Activated CD4-positive, alpha-beta T cell treated with anti-CD3 and anti-CD28 coated beads, Interleukin-2, amount 50 U/mL, for 1 hour (primary cell): Measurements from ENCODE around the gene ODAD3.
"Not testable (repeated sequence)": the region's sequence is repeated elsewhere in the genome, so short reads cannot be mapped to it uniquely, and the experiment has no call there.

ENCODE experiments used
- DNase-seq: peaks from one replicate; pipeline ENCODE4 v3.0.0-alpha.2; 2020

ODAD3 gene

DNA sequence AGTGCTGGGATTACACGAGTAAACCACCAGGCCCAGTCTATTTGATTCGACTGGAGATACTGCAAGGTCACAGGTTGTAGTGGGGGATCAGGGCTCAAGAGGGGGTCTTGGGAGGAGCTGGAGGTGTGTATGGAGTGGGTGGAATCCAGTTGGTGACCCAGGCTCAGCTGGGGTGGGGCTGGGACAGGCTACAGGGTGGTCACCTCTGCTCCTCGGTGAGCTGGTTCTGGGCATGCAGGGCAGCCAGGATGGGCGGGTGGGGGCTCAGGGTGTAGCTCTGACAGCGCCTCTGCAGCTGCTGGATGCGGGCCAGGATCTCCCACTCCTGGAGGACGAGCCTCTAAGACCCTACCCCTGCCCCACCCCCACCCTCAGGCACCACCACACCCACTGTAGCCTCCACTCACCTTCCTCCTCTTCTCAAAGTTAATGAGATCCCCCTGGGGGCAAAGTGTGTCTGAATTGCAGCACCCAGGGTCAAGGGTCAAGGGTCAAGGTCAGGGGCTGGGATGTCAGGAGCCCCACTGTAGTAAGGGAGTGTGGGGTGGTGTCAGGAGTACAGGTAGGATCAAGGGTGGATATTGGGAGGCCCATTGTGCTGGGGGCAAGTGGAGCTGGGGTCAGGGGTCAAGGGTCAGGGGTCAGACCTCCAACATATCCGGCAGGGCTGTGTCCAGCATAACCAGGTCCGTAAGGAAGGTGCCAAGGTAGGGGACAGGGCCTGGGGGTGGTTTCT lies 32.9 kb downstream of the ODAD3 start:
- no peak for DNase-seq

DNA sequence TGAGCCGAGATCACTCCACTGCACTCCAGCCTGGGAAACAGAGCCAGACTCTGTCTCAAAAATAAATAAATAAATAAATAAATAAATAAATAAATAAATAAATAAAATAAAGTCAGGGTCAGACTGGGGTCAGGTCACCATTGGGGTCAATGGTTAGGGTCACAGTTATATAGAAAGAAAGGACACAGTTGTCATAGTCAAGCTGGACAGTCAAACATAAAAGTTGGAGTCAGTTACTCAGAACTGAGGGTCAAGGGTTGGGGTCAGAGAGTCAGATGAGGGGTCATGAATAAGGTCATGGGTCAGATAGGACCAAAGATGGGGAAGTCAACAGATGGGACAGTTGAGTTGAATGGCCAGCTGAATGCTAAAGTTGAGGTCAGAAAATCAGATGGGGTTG lies 34.1 kb downstream of the ODAD3 start:
- no peak for DNase-seq

- no peak for DNase-seq
These were observed 35.3 kb downstream of the ODAD3 start for GRCh38 chr19:11399667-11400066.

GRCh38 chr19:11397089-11397610 lies 37.8 kb downstream of the ODAD3 start:
- no peak for DNase-seq

DNA sequence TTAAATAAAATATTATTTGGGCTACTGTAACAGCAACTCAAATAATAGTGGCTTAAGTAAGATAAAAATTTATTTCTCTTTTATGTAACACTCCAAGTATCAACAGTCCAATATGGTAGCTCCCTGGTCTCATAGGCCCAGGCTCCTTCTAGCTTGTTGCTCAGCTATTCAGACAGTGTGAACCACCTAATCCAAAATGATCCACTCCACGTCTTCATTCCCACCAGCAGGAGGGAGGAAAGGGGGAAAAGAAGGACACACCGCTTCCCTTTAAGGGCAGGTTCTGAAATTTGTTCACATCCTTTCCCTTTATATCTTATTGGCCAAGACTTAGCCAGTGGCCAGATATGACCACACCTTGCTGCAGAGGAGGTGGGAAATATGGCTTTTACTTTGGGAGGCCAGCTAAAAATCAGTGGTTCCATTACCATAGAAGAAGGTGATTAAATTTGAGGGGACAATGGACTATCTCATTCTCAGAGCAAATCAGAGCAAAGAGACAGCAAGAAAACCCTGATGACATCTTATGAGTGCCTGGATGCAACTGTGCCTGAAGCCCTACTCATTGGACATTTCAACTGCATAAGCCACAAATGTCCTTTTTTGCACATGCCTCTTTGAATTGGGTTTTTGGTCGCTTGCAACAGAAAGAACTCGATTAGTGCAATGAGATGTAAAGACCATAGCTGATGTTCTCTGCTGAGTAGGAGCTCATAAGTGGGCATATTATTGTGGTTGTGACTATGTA lies 43.8 kb downstream of the ODAD3 start:
- no peak for DNase-seq

DNA sequence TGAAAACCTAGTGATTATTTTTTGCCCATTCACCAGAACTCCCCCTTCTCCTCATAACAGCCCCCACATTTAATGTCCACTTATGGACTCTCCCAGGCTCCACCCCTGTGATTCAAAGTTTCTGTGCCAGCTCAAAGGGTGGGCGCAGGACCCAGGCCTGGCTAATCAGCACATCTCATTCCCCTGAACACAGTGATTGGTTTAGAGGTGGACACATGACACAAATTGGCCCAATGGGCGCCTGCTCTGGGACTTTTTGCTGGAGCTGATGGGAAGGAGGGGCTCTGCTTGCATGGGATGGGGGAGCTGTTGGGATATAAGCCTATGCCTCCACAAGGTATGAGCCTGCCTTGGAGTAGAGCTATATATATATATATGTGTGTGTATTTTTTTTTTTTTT lies 44.6 kb downstream of the ODAD3 start:
- DNase-seq: no peak

DNA sequence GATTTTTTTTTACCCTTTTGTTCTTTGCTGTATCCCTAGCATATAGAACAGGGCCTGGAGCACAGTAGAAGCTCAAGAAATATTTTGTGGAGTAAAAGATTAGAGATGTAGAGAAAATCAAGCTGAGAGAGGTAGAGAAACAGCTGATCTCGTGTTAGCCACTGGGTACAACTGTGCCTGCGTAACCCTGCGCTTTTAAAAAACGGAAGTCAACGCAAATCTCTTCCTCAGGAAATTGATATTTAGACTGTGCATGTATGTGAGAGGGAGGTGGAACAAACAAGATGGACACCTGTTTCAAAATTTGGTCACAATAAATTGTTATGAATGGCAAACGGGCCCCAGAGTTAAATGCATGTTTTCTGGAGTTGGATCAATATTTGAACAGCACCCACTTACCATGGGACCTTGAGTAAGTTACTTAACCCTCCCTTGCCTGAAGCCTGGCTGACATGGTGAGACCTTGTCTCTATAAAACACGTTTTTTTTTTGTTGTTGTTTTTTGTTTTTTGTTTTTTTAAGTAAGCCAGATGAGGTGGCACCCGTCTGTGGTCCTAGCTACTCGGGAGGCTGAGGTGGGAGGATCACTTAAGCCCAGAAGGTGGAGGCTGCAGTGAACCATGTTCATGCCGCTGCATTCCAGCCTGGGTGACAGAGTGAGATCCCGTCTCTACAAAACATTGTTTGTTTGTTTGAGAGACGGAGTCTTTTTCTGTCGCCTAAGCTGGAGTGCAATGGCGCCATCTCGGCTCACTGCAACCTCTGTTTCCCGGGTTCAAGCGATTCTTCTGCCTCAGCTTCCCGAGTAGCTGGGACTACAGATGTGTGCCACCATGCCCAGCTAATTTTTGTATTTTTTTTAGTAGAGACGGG lies 47.5 kb downstream of the ODAD3 start:
- DNase-seq: no peak

DNA sequence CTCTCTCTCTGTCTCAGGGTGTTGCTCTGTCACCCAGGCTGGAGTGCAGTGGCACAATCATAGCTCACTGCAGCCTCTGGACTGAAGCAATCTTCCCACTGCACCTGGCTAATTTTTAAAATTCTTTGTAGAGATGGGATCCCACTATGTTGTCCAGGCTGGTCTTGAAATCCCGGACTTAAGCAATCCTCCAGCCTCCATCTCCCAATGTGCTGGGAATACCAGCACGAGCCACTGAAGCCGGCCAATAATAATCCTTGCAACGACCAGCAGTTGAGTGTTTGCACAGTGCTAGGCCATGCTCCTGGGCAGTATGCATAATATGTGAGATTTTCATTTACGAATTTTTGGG lies 50.2 kb downstream of the ODAD3 start:
- DNase-seq: no peak

DNA sequence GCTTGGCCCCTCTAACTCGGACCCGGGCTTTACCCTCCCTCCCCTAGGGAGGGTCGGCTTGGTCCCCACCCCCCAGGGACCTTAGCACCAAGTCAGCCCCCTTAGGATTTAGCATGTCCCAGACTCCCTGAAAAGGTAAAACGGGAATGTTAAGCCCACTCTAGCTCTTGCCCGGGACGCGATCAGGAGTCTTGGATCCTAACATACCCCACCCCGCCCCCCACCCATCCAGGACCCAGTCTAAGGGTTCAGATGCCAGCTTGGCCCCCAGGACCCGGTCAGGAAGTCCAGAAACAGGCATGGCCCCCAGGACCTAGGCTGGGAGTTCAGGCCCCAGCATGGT lies 51.2 kb downstream of the ODAD3 start:
- no peak for DNase-seq

DNA sequence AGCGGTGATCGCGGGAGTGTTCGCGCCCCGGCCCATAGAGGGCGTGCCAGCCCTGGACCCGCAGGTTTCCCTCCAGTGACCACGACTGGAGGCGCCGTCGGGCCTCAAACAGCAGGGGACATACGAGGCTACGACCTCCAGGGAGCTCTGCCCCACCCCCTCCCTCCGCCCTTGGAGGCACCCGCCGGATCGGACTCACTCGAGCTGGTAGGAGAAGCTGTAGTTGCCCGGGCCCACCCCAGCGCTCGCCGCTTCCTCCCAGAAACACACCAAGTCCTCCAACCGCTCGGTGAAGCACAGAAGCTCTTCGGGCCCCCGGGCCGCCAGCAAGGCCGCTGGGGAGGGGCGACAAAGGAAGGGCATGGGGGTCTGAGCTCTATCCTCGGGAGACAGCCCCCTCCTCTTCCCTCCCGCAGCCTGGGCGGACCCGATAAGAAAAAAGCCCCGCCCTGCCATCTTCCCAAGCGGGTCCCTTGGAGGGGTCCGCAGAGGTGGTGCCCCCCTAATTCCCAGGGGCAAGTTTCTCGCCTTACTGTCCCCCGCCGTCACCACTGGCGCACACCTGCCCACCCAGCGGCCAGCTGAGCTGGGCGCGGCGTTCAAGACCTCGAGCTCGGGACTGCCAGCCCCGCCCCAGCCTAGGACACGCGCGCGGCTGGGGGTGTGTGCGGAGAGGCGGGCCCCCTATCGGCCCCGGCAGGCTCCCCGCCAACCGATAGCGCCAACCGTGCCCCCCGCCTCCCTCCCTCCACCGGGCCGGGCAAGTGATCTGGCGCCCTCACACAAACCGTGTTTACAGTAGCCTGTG lies 51.8 kb downstream of the ODAD3 start:
- DNase-seq: peak; percentile 31

- peak; percentile 97 for DNase-seq
These were observed 54.0 kb downstream of the ODAD3 start for GRCh38 chr19:11380653-11381537.

GRCh38 chr19:11379857-11380350 lies 55.0 kb downstream of the ODAD3 start:
- DNase-seq: no peak

DNA sequence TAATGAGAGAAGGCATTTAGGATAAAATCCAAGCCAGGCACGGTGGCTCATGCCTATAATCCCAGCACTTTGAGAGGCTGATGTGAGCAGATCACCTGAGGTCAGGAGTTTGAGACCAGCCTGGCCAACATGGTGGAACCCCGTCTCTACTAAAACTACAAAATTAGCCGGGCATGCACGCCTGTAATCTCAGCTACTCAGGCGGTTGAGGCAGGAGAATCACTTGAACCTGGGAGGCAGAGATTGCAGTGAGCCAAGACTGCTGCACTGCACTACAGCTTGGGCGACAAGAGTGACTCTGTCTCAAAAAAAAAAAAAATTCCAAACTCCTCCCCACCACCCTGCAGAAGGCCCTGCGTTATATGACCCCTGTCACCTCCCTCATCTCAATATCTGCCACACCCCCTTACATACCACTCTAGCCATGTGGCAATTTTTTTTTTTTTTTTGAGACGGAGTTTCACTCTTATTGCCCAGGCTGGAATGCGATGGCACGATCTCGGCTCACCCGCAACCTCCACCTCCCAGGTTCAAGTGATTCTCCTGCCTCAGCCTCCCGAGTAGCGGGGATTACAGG lies 55.6 kb downstream of the ODAD3 start:
- not testable (repeated sequence) for DNase-seq

DNA sequence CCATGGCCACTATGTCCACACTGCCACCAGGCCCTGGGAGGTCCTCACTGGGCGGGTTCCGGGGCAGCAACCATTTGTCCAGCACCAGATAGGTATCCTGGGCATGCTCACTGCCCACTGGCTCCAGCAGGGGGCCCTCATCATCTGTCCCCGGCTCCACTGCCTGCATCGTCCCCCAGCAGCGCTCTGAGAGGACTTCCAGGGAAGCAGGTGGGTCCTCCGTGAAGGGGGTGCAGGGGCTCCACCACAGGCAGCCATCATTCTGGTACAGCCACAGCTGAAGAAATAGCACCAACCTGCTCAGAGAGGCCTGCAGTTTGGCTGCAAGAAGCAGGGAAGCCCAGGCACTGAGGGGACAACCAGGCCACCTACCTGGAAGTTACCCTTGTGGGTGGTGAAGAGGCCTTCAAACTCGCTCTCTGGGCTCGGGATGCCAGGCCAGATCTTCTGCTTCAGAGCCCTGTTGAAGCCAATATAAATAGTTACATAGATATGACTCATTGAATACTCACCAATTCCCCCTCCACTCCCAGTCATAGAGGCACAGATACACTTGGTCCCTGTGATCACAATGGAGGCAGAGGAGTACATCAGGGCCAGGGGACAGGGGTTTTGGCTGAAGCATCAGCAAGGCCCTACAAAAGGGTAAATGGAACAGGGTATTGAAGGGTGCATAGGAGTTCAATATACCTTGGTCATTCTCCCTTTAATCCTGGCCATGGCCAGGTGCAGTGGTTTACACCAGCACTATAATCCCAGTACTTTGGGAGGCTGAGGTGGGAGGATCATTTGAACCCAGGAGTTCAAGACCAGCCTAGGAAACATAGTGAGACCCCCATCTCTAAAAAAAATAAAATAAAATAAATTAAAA lies 56.4 kb downstream of the ODAD3 start:
- DNase-seq: no peak

DNA sequence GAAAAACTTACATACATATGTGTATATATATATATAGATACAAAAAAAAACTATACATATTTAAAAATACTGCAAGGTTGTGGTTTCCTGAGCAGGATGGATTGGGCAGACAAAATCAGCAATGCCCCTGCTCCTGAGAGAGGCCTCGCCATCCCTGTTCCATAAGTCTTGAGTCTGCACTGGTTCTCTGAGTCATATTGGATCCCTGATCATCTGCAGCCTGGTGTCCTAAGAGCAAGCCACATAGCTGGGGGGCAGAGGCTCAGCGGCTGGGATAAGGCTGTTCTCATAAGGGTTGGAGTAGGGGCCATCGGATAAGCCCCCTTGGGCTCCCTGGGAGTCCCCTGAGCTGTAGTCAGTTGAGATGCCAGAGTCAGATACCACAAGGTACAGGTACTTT lies 57.2 kb downstream of the ODAD3 start:
- DNase-seq: no peak

- DNase-seq: no peak
These were observed 57.7 kb downstream of the ODAD3 start for GRCh38 chr19:11377237-11377636.

DNA sequence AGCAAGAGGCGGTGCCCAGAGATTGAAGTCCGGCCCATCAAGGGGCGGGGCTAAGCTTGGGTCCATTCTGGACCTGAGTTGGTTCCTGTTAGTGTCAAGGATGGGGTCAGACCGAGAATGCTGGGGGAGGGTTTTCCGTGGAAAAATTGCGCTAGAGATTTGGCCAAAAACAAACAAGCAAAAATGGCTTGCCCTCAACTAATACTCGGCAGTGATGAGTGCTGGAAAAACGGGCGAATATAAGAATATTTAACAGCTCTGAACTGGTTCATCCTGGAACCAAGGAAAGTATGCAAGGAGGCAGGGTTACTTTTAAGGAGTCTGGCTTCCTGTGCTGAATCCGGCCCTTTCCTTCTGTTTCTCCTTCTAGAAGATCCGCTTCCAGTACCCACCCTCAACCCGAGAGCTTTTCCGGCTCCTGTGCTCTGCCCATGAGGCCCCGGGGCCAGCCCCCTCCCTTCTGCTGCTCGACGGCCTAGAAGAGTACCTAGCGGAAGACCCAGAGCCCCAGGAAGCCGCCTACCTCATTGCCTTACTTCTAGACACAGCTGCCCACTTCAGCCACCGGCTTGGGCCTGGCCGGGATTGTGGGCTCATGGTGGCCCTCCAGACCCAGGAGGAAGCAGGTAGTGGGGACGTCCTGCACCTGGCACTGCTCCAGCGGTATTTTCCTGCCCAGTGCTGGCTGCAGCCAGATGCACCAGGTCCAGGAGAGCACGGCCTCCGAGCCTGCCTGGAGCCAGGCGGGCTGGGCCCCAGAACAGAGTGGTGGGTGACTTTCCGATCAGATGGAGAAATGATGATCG lies 59.6 kb downstream of the ODAD3 start:
- peak; percentile 70 for DNase-seq

DNA sequence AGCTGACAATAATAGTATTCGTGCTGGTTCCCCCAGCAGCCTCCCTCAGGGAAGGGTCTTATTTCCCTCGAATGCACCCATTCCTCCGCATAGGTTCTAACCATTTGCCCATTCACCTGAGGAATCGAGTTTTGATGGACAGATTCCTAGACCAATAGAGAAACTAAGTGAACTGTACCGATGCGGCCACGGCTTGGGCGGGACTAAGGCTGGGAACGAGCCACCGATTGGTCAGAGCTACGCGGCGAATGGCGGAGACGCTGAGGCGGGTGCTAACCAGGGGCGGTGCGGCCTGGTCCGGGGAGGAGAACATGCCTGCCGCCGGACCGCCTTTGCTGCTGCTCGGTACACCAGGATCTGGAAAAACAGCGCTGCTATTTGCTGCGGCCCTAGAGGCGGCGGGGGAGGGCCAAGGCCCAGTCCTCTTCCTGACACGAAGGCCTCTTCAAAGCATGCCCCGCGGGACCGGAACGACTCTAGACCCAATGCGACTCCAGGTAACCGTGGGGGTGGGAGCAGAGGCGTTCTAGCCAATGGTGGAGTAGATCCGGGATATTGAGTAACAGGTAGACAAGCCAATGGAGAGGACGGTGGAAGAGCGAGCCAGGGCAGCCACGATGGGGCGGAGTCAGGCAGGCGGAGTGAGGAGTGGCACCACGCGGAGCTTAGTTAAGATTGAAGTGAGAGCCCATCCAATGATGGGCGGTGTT lies 60.3 kb downstream of the ODAD3 start, which contains the start of gene SWSAP1:
Gene SWSAP1 (plus strand): TSS at position 234 of the 710 bp plus-strand sequence. CDS start 15 bp downstream, at position 249.
- peak; percentile 95 for DNase-seq
